OCI-LY7 (cell line): Measurements from ENCODE around the gene HMOX2.

Source experiments
- CTCF ChIP-seq: fragments of 200-600 bp; sonication (generic); conservative IDR thresholded peaks from 2 replicates; pipeline ENCODE4 v1.5.1; 2014; ENCODE audit warnings: mild to moderate bottlenecking, antibody characterized with exemption, low read length, moderate library complexity, mixed read lengths
- EZH2phosphoT487 ChIP-seq: fragments of 200-600 bp; sonication (generic); IDR thresholded peaks from 2 replicates; pipeline ENCODE4 v1.6.1; 2018; ENCODE audit warnings: low read depth, borderline replicate concordance, mild to moderate bottlenecking, mixed run types, antibody characterized with exemption, low read length, moderate library complexity, mixed read lengths

GRCh38 chr16:4454623-4455022 is 21.6 kb upstream of the HMOX2 start:
- TF ChIP-seq CTCF (no peak), EZH2phosphoT487 (no peak)
